SK-N-MC (cell line): ENCODE measurements around the gene TEAD1.

Source experiments
- EZH2 ChIP-seq: fragments of 200-600 bp; sonication (generic); IDR thresholded peaks from one replicate; pipeline ENCODE4 v1.6.1; 2017; ENCODE audit warnings: antibody characterized with exemption
- POLR2AphosphoS5 ChIP-seq: IDR thresholded peaks from 2 replicates; pipeline ENCODE4 v1.6.1; 2012; ENCODE audit warnings: mild to moderate bottlenecking, low read depth, low read length, borderline replicate concordance

- no peak for TF ChIP-seq EZH2
- TF ChIP-seq POLR2AphosphoS5, result no peak
Measured at GRCh38 chr11:12915093-12915492, 240.9 kb downstream of the TEAD1 start.
